ENCODE data around the gene GPR160. TPM values are rescaled to one million over a fixed set of nuclear protein-coding genes. Genes with fewer than 3 reads are reported as not detected.

Gene GPR160, protein sequence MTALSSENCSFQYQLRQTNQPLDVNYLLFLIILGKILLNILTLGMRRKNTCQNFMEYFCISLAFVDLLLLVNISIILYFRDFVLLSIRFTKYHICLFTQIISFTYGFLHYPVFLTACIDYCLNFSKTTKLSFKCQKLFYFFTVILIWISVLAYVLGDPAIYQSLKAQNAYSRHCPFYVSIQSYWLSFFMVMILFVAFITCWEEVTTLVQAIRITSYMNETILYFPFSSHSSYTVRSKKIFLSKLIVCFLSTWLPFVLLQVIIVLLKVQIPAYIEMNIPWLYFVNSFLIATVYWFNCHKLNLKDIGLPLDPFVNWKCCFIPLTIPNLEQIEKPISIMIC
- total RNA-seq = 0.53 TPM in 1 of 2 replicates, not detected in the other
- polyA plus RNA-seq = 2.2 and 2.6 TPM in 2 replicates

DNA sequence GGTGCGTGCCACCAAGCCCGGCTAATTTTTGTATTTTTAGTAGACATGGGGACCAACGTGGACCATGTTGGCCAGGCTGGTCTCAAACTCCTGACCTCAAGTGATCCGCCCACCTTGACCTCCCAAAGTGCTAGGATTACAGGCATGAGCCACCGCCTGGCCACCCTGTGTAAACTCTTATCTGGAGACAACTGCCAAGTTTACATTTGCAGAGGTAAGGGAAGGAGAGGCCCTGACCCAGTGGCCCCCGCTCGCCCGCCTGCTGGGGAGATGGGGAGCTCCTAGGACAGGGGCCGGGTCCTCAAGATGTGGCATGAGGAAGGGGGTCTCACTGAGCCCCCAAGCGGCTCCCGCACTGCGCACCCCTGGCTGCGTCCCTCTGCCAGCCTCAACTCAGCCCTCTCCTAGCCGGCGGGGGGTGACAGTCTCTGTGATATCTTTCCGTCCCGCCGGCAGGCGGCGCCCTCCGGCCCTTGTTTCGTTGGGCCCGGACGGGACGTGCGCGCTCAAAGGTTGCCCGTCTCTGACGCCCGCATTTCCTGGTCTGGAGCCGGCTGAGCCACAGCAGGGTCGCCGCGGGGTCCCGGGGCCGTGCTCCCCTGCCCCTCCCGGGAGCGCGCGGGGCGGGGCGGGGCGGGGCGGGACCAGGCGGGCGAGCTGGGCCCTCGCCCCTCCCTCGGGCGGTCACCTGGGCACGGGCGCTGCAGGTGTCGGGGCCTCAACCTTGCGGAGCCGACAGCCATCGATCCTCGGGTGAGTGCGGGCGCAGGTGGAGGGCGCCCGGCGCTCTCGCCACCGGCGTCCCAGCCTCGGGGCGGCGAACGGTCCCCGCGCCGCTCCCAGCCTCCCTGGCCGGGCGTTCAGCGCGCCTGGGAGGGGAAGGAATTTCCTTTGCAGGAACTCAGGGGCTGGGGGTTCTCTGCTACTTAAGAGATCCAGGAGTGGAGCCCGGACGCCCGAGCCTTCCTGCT is at the start of gene GPR160:
TSS of gene GPR160 (plus strand) at position 533 of the 971 bp plus-strand sequence. CDS start 45,978 bp downstream, outside the sequence.
- peak; percentile 48 to 75 for DNase-seq (ENCODE audit: low read depth in 1 of 2, low spot score in 1 of 2)
- Histone ChIP-seq H3K27me3 (peaks cover 47% of the 10 kb centered on the region), H3K27ac (no peak within 1 kb of the TSS), H3K36me3 (no peaks in the 10 kb centered on the region), H3K9me3 (ENCODE audit: low read depth) (no peaks in the 10 kb centered on the region), H3K4me3 (peak within 1 kb of the TSS; percentile 51), H3K4me1 (ENCODE audit: low read depth) (no peaks in the 10 kb centered on the region)
- TF ChIP-seq, protein P1, sequence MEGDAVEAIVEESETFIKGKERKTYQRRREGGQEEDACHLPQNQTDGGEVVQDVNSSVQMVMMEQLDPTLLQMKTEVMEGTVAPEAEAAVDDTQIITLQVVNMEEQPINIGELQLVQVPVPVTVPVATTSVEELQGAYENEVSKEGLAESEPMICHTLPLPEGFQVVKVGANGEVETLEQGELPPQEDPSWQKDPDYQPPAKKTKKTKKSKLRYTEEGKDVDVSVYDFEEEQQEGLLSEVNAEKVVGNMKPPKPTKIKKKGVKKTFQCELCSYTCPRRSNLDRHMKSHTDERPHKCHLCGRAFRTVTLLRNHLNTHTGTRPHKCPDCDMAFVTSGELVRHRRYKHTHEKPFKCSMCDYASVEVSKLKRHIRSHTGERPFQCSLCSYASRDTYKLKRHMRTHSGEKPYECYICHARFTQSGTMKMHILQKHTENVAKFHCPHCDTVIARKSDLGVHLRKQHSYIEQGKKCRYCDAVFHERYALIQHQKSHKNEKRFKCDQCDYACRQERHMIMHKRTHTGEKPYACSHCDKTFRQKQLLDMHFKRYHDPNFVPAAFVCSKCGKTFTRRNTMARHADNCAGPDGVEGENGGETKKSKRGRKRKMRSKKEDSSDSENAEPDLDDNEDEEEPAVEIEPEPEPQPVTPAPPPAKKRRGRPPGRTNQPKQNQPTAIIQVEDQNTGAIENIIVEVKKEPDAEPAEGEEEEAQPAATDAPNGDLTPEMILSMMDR (IDR thresholded peaks at IDR 0.05; ENCODE audit: low read depth, low read length) = peak; percentile 66

DNA sequence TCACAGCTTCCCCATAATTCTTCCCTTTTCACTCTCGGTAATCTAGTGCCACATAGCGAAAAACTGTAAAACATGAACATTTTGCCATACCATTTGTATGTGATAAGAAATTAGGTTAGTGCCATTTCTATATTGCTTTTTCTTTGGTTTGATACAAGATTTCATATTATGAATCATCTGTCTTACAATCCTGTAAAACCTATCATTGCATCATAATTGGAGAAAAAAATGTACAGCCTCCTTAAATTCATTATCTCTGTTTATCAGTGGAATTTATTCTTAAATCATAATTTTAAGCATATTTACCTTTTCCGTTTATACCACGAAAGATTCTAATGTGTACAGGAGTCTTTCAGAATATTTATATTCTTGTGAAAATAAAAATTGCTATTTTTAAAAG is 47.4 kb upstream of the GPR160 start:
- Histone ChIP-seq H3K27me3 (no peaks in the 10 kb centered on the region), H3K36me3 (peaks cover 80% of the 10 kb centered on the region), H3K9me3 (ENCODE audit: low read depth) (no peaks in the 10 kb centered on the region), H3K4me1 (ENCODE audit: low read depth) (no peaks in the 10 kb centered on the region), H3K4me3 (no peak overlapping the region), H3K27ac (no peak overlapping the region)
- DNase-seq (ENCODE audit: low read depth in 1 of 2, low spot score in 1 of 2) = no peak
- TF ChIP-seq, protein P1 (IDR thresholded peaks at IDR 0.05; ENCODE audit: low read depth, low read length) = no peak

DNA sequence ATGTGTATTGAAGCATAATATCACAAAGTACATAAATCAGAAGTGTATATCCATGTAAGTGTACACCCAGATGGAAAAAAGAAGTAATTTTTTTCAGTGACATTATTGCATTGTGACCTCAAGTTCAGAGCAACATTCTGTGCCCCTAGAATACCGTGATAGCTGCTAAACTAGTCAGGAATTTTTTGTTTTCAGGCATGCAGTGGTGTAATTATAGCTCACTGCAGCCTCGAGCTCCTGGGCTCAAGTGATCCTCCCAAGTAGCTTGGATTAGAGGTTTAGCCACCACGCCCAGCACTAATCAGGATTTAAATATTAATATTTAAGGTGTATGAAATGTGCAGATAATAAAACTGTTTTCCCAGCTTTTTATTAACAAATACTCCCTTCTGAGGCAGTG is 45.6 kb upstream of the GPR160 start:
- H3K27ac ChIP-seq = peak overlapping the region; percentile 68
- peaks cover 63% of the 10 kb centered on the region for H3K36me3 ChIP-seq
- H3K9me3 ChIP-seq (ENCODE audit: low read depth) = no peaks in the 10 kb centered on the region
- H3K4me1 ChIP-seq (ENCODE audit: low read depth) = no peaks in the 10 kb centered on the region
- peak in 1 of 2 donors; percentile 20 for DNase-seq (ENCODE audit: low read depth in 1 of 2, low spot score in 1 of 2)
- H3K27me3 ChIP-seq = no peaks in the 10 kb centered on the region
- TF ChIP-seq, protein P1 (IDR thresholded peaks at IDR 0.05; ENCODE audit: low read depth, low read length) = no peak
- no peak overlapping the region for H3K4me3 ChIP-seq

DNA sequence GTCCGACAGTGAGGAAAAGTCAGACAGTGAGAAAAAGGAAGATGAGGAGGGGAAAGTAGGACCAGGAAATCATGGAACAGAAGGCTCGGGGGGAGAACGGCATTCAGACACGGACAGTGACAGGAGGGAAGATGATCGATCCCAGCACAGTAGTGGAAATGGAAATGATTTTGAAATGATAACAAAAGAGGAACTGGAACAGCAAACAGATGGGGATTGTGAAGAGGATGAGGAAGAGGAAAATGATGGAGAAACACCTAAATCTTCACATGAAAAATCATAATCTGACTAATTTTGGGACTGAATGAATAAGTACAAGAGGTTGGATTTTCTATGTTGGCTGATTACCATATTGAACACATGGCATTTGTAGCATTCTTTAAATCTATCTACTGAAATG is 45.0 kb upstream of the GPR160 start:
- peaks cover 58% of the 10 kb centered on the region for H3K36me3 ChIP-seq

DNA sequence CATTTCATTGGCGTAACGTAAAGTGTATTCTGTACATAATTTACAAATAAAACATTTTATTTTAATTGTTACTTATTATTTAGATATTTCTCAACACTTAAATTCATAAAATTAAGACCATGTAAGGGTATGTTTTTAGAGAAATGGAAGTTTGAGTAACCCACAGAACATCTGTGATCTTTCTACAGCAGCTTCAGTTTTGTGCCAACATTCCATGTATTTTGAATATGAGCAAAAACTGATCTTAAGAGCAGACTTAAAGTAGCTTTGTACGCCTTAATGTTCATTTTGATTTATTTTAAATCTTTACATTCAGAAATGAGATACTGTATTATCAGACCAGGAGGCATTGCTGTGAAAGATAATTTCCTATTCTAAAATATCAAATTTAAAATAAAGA is 44.0 kb upstream of the GPR160 start:
- no peak overlapping the region for H3K4me3 ChIP-seq

More for the DNA sequence above, 45.0 kb upstream of the GPR160 start:
- Histone ChIP-seq H3K4me1 (ENCODE audit: low read depth) (no peaks in the 10 kb centered on the region), H3K4me3 (no peak overlapping the region), H3K27me3 (no peaks in the 10 kb centered on the region), H3K9me3 (ENCODE audit: low read depth) (no peaks in the 10 kb centered on the region), H3K27ac (no peak overlapping the region)
- TF ChIP-seq, protein P1 (IDR thresholded peaks at IDR 0.05; ENCODE audit: low read depth, low read length) = no peak
- DNase-seq (ENCODE audit: low read depth in 1 of 2, low spot score in 1 of 2) = no peak

More for the DNA sequence above, 44.0 kb upstream of the GPR160 start:
- Histone ChIP-seq H3K27me3 (no peaks in the 10 kb centered on the region), H3K27ac (no peak overlapping the region), H3K9me3 (ENCODE audit: low read depth) (no peaks in the 10 kb centered on the region), H3K4me1 (ENCODE audit: low read depth) (no peaks in the 10 kb centered on the region), H3K36me3 (peaks cover 48% of the 10 kb centered on the region)
- TF ChIP-seq, protein P1 (IDR thresholded peaks at IDR 0.05; ENCODE audit: low read depth, low read length) = no peak
- DNase-seq (ENCODE audit: low read depth in 1 of 2, low spot score in 1 of 2) = no peak

Measured in cardiac muscle cell (in vitro differentiated cells and primary cell).